CD4-positive, alpha-beta T cell treated with Interleukin-15 for 4 hours (primary cell): ENCODE measurements around the gene OPRL1.

ENCODE experiments used
- DNase-seq: peaks from one replicate; pipeline ENCODE4 v3.0.0-alpha.2; 2020; ENCODE audit warnings: low spot score

Gene OPRL1

GRCh38 chr20:64072498-64073063 lies 7.3 kb upstream of the OPRL1 start:
- DNase-seq = no peak

DNA sequence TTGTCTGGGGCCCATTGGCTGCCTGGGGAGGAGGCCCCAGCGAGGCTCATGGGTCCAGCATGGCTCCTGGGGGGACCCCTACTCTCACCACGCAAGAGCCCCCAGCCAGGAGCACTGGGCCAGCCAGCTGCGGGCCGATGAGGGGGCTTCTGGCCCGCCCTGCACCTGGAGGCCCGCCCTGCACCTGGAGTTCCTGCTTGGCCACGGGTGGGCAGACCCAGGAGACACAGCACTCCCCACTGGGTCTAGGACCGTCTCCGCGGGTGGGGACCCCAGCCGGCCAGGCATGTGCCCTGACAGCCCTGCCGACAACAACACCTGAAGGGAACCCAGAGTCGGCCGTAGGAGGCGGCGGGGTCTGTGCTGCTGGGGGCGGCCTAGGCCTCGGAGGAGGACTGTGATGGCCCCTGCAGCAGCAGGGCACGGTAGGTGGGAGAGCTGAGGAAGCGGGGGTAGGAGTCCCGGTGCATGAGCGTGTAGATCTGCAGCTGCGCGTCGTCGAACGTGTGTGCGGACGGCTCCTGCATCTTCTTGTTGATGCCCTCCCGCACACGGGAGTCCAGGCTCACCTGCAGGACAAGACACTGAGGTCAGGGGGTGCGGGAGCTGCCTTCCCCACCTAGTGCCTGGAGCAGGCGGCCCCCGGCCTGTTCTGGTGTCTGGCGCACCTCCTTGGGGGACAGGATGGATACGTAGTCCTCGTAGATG lies 6.3 kb upstream of the OPRL1 start:
- DNase-seq = no peak

DNA sequence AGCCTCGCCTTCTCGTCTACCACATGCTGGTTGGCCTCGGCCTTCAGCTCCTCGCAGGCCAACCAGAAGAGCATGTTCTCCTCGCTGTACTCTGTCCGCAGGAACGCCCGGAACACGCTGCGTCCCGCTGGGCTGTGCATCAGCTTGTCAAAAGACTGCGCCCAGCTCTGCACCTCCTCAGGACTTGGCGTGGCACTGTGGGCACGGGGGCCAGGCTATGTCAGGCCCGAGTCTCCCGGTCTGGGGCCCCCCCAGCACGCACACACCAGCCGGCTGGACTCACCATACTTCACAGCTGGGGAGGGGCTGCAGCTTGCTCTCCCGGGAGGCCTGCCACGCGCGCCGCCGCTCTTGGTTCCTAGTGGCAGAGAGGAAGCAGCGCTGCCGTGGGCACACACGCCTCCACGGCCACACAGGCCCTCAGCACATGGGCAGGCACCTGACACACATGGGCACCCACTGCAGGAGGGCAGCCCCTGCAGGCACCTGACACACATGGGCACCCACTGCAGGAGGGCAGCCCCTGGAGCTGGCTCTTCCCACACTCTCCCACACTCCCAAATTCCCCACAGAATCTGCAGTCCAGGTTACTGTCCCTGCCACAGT lies 5.6 kb upstream of the OPRL1 start:
- DNase-seq = no peak

DNA sequence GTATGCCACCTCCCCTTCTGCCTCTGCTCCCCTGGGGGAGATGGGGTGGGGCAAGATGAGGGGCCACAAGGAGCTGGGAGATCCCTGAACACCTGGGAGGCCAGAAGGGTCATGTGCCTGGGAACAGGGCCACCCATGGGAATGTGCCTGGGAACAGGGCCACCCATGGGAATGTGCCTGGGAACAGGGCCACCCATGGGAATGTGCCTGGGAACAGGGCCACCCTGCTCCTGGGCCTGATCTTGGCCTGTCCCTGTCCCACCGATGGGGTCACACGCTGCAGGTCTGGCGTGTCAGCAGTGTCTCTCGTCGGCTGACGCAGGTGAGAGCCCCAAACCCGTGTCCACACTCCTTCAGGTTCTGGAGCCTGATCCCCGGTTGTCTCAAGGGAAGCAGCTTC lies 4.9 kb upstream of the OPRL1 start:
- no peak for DNase-seq

DNA sequence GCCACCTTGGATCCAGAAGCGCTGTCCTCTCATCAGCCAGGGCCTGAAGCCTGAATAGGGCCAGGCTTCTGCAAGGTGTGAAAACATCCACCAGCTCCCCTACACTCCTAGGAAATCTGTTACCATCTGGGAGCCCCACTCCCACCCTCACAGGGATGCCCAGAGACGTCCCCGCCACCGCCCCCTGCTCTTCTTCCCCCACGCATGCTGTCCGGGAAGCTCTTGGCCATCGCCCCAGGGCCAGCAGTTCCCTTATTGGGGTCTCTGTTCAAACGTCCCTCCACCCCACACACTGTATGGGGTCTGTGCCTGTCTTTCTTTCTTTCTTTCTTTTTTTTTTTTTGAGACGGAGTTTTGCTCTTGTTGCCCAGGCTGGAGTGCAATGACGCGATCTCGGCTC lies 4.3 kb upstream of the OPRL1 start:
- DNase-seq = no peak

DNA sequence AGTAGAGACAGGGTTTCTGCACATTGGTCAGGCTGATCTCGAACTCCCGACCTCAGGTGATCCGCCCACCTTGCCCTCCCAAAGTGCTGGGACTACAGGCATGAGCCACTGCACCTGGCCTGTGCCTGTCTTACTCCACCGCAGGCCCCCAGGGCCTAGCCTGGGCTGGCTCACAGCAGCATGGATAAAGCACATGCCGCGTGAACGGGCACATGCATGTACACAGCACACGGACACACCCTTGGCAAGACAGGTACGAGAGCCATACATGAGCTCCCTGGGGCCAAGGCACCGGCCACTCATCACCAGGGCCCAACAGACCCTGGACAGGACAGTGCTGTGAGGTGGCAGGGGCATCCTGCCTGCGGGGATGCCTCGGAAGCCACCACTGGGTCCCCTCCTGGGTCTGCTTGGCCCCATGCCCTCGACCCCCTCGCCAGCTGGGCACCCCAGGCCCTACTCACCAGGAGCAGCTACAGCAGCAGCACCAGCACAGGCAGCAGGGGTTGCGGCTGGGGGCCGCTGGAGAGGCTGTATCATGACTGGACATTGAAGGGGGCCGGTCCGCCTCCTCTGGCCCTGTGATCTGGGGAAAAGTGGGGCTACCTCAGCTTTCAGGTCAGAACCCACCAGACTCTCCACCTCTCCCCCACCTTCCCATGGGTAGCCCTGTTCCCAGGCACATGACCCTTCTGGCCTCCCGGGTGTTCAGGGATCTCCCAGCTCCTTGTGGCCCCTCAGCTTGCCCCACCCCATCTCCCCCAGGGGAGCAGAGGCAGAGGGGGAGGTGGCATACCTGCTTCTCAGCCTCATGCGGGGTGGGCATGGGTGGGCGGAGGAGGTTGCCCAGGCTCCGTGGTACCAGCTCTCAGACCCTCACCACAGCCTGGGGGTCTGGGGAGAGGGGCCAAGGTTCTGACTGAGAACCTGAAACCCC lies 3.6 kb upstream of the OPRL1 start:
- DNase-seq = no peak

DNA sequence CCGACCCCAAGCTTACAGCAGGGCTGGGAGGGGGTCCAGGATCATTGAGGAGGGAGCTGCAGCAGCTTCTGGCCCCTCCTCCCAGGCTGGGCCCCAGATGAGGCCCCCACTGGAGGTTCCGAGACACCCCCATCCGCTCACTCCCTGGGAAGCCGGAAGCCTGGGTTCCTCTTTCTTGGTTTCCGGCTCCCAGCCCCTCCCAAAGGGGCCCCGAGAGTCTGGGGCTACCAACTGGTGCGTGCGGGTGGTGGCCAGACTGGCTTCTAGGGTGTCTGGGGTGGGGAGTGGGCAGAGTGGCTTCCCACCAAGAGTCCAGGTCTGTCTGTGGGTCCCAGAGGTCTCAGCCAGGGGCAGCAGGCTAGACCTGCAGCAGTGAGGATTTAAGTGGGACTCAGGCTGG lies 2.8 kb upstream of the OPRL1 start:
- DNase-seq = no peak

DNA sequence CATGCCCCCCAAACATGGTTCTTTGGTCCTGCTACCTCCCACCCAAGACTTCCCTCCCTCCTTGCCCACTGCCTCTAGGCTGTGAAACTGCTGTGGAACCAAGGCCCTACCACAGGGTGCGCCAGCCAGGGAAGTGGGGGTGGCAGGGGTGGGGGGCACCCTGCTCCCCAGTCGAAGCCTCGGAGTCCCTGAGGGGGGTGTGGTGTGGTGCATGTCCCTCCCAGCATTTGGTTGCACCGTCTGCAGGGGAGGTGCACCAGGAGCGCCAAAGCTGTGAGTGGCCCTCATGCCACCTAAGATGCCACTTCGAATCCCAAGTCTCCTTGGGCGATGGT lies 2.4 kb upstream of the OPRL1 start:
- DNase-seq = no peak

GRCh38 chr20:64077876-64078551 lies 1.9 kb upstream of the OPRL1 start:
- peak; percentile 60 for DNase-seq

GRCh38 chr20:64078934-64079272 lies 979 bp upstream of the OPRL1 start:
- no peak for DNase-seq

DNA sequence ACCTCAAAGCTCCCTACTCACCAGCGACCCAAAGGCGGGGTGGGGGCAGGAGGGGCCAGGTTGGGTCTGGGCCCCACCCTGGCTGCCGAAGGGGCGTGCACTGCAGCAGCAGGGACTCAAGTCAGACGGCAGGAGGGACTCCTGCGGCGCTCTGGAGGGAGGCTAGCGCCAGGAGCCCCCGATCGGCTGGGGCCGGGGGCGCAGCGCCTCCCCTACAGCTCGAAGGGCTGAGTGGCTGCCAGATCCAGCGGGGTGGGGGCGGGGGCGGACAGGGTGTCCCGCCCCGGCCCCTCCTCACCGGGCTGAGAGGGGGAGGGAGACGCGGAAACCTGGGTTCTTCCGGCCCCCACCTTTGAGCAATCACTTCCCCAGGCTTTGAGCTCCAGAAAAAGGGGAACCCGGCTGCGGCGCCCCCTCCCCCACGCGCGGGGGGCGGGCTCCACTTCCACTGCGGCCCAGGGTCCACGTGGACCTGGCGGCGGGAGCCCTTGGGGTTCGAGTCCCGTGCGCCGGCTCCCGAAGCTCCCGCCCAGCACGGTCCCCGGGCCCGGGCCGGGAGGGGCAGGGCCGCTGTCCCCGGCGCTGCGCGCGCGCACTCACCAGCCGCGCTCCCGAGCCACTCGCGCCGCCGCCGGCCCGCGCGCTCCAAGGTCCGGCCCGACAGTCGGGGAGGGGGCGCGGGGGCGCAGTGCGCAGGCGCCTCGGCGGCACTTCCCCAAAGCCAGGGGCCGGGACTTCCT lies 439 bp upstream of the OPRL1 start, which contains the start of gene RGS19:
Gene RGS19, minus strand, starts transcription at position 246 of the 740 bp plus-strand sequence. CDS start 2,632 bp downstream, outside the sequence.
- peak; percentile 66 for DNase-seq

- DNase-seq = no peak
Measured at GRCh38 chr20:64080813-64081623, 1.1 kb downstream of the OPRL1 start.

GRCh38 chr20:64081624-64081964 lies 1.7 kb downstream of the OPRL1 start:
- DNase-seq = no peak

GRCh38 chr20:64082126-64082731 lies 2.3 kb downstream of the OPRL1 start:
- no peak for DNase-seq

DNA sequence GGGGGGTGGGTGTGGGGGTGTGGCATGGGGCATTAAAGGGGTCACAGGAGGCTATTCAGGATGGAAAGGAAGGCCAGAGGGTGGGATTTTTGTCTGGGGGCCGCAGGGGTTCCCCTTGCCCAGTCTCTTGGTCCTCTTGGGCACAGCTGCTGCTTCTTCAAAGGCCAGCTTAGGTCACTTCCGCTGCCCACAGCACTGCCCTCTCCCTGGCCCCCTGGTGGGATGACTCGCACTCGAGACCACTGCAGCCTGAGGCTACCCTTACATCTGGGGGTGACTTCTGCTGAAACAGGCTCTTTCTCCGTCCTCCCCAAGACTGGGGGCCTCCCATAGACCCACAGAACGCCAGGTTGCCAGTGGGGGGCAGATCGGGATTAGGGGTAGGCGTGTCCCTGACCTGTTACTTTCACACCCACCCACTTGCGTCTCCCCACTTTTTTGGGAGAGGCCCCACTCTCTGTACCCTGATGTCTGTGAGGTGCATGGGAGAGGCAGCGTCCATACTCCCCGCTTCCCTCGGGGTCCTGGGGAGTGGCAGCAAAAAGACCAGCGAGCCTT lies 3.0 kb downstream of the OPRL1 start:
- no peak for DNase-seq

DNA sequence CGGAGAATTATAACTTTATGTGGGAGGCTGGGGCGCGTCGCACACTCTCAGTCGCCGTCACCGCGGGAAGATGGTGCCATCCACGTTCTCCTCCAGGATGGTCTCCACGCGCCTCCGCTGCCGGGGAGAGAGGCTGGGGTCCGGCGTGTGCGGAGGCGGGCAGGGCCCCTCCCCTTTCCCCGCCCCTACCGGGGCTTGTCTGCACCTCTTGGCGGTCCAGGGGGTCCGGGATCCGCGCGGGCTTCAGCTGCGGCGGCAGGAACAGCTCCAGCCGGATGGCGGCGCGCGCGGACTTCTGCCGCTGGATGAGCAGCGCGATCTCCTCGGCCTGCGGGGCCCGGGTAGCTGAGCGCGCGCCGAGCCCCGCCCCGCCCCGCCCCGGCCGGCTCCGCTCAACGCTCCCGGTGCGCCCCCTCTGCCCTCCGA lies 3.5 kb downstream of the OPRL1 start:
- DNase-seq = peak; percentile 60

DNA sequence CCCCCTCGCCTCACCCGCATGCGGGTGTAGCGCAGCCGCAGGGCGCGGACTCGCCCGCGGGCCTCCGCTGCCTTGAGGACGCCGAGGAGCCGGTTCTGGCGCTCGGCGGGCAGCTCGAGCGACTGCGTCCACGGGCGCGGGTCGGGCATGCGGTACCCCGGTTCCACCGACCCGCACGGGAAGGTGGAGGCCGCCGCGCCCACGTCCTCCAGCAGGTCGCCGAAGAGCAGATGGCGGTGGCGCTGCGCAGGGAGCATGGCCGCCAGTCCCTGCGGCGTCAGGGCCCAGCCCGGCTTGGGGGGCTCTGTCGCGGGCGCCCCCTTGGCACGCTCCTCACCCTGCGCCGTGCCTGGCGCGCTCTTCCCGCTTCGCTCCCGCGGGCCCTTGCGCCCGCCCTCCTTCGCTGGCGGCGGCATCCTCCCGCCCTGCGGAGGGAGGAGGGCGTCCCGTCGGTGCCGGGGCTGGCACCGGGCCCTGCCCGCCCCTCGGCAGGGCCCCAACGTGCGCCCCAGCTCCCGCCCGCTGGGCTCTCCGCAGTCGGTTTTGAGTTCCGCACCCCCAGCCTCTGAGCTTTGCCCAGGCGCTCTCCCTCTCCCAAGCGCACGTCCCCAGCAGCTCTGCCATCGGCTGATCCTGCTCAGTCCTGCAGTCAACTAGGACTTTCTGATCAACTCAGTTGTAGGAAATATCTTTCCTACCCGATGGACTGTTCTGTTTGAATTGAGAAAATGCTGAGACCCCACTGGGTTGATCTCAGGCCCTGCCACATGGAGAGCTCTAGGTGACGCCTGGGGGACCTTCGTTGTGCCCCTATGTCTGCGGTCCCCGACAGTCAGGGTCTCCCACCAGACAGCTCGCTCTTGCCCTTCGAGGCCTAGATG lies 4.2 kb downstream of the OPRL1 start, which contains the start of gene LKAAEAR1:
Gene LKAAEAR1, minus strand, starts transcription at position 595 of the 881 bp plus-strand sequence. Its CDS starts 179 bp downstream, at position 416.
- no peak for DNase-seq

GRCh38 chr20:64084685-64085152 lies 4.8 kb downstream of the OPRL1 start:
- DNase-seq = no peak

GRCh38 chr20:64086801-64087200 lies 6.9 kb downstream of the OPRL1 start:
- DNase-seq = no peak
